OCI-LY7 (cell line): ENCODE measurements around the gene ERGIC2. TPM values are rescaled to one million over a fixed set of nuclear protein-coding genes. Genes with fewer than 3 reads are reported as not detected.
A peak's percentile ranks its signal among the peaks of the same experiment; 100 is the strongest.

Experiments
- Bru-seq: library from RNA; stranded (reverse); fragments of 400-500 nt; gene quantifications from one replicate; lab custom pipeline; 2021; lab: Mats Ljungman, UMichigan
- BruChase-seq, 2 experiments: library from RNA; stranded (reverse); fragments of 400-500 nt; gene quantifications; one replicate each; lab custom pipeline; 2021; lab: Mats Ljungman, UMichigan
- BruUV-seq: library from RNA; stranded (reverse); fragments of 400-500 nt; replicated peaks from 2 replicates; lab custom pipeline; 2021; lab: Mats Ljungman, UMichigan
- CTCF ChIA-PET: fragments of 300-600 bp; sonication (Branson Sonifier 250); formaldehyde crosslinking; loops from one replicate; lab custom pipeline; 2022; ENCODE audit warnings: antibody characterized with exemption; ENCODE audit not compliant: unreplicated experiment; lab: Charles Lee
- POLR2A ChIA-PET: fragments of 300-600 bp; sonication (Branson Sonifier 250); formaldehyde crosslinking; loops from one replicate; lab custom pipeline; 2022; ENCODE audit warnings: antibody characterized with exemption; lab: Charles Lee
- DNase-seq: peaks from one replicate; pipeline ENCODE4 v3.0.0-alpha.2; 2015; ENCODE audit warnings: low spot score
- H2AFZ ChIP-seq: fragments of 200-600 bp; sonication (generic), shearing (Covaris generic); 2 replicates; pipeline ENCODE4 v1.6.1; 2014; ENCODE audit warnings: mild to moderate bottlenecking, antibody characterized with exemption, low read length, moderate library complexity
- H3K27ac ChIP-seq: fragments of 200-600 bp; sonication (generic); 2 replicates; pipeline ENCODE4 v1.5.1; 2014; ENCODE audit warnings: mixed run types, low read depth, mild to moderate bottlenecking, moderate library complexity, low read length, inconsistent platforms; ENCODE audit not compliant: poor library complexity, severe bottlenecking
- H3K36me3 ChIP-seq: fragments of 200-600 bp; sonication (generic); 2 replicates; pipeline ENCODE4 v1.6.1; 2014; ENCODE audit warnings: mild to moderate bottlenecking, antibody characterized with exemption, low read length, moderate library complexity, mixed read lengths; ENCODE audit not compliant: insufficient read depth
- H3K4me1 ChIP-seq: fragments of 200-600 bp; sonication (generic); 2 replicates; pipeline ENCODE4 v1.5.1; 2014; ENCODE audit warnings: mild to moderate bottlenecking, low read length; ENCODE audit not compliant: insufficient read depth, poor library complexity, severe bottlenecking
- H3K4me2 ChIP-seq: fragments of 200-600 bp; sonication (generic); 2 replicates; pipeline ENCODE4 v1.6.1; 2014; ENCODE audit warnings: mild to moderate bottlenecking, low read length
- H3K4me3 ChIP-seq: fragments of 200-600 bp; sonication (generic); 2 replicates; pipeline ENCODE4 v1.5.1; 2014; ENCODE audit warnings: mild to moderate bottlenecking, low read depth, low read length; ENCODE audit not compliant: poor library complexity, severe bottlenecking
- H3K79me2 ChIP-seq: fragments of 200-600 bp; sonication (generic); 2 replicates; pipeline ENCODE4 v1.6.1; 2016; ENCODE audit warnings: low read depth, mild to moderate bottlenecking, low read length, moderate library complexity, mixed read lengths; ENCODE audit not compliant: insufficient read depth
- H3K9me2 ChIP-seq: fragments of 200-600 bp; sonication (generic); 2 replicates; pipeline ENCODE4 v1.6.1; 2016; ENCODE audit warnings: mild to moderate bottlenecking, low read length, mixed read lengths; ENCODE audit not compliant: insufficient read depth
- H3K9me3 ChIP-seq: fragments of 200-600 bp; sonication (generic); 2 replicates; pipeline ENCODE4 v1.6.1; 2014; ENCODE audit warnings: mild to moderate bottlenecking, mixed run types, low read length, mixed read lengths
- H4K20me1 ChIP-seq: fragments of 200-600 bp; sonication (generic); 2 replicates; pipeline ENCODE4 v1.6.1; 2014; ENCODE audit warnings: mild to moderate bottlenecking, antibody characterized with exemption, low read length, moderate library complexity, mixed read lengths; ENCODE audit not compliant: insufficient read depth
- CTCF ChIP-seq: fragments of 200-600 bp; sonication (generic); conservative IDR thresholded peaks from 2 replicates; pipeline ENCODE4 v1.5.1; 2014; ENCODE audit warnings: mild to moderate bottlenecking, antibody characterized with exemption, low read length, moderate library complexity, mixed read lengths
- EZH2phosphoT487 ChIP-seq: fragments of 200-600 bp; sonication (generic); IDR thresholded peaks from 2 replicates; pipeline ENCODE4 v1.6.1; 2018; ENCODE audit warnings: low read depth, borderline replicate concordance, mild to moderate bottlenecking, mixed run types, antibody characterized with exemption, low read length, moderate library complexity, mixed read lengths
- intact Hi-C: fragments of 100-400 bp; cut with micrococcal nuclease; formaldehyde crosslinking; loops from one replicate; pipeline ENCODE4 v1.10.0; 2022; ENCODE audit not compliant: unreplicated experiment
- long read RNA-seq: library from polyadenylated mRNA; stranded (forward); transcript quantifications from one replicate; pipeline ENCODE4 v2.0.0, GENCODE V29; 2022
- total RNA-seq, 2 experiments: library from RNA; depleted of rRNA in 1 of 2; stranded (reverse); fragments of >200 nt in 1 of 2; shearing (Covaris generic) in 1 of 2; gene quantifications; 2 replicates each; pipeline ENCODE4 v1.2.3, GENCODE V29; 2014 to 2022

ERGIC2 gene
- total RNA-seq (2014; rRNA removed; shearing (Covaris generic)) (27.8 and 34.5 TPM in 2 replicates), total RNA-seq (2022) (55.9 and 61.7 TPM in 2 replicates), Bru-seq, nascent RNA (percentile 94 among the genes with signal in this experiment), BruChase-seq, experiment 1, labeled RNA remaining after a 6-hour chase (percentile 67 among the genes with signal in this experiment), BruChase-seq, experiment 2, labeled RNA remaining after a 2-hour chase (percentile 85 among the genes with signal in this experiment)
- long read RNA-seq, full-length matches to known transcripts: 79 of 100 reads
- long read RNA-seq, partial matches to known transcripts: 5 of 100 reads
- long read RNA-seq, other reads (novel, unspliced or antisense): 16 of 100 reads

- peaks cover 18% of the 10 kb centered on the region for H3K9me3 ChIP-seq
- TF ChIP-seq CTCF (no peak), EZH2phosphoT487 (no peak)
- peaks cover 20% of the 10 kb centered on the region; the same call in 1 of the 2 replicates for H4K20me1 ChIP-seq
- H3K27ac ChIP-seq: peak within 1 kb of the TSS; percentile 85
- CTCF ChIA-PET: no interaction called here
- intact Hi-C loops: loop anchor here (5.0 kb wide), 2 partner anchors 46 to 1371 kb away; partner anchors contain the start of gene CAPRIN2
- peaks cover 28% of the 10 kb centered on the region for H3K36me3 ChIP-seq
- POLR2A ChIA-PET: interaction anchor here (0.8 to 1.0 kb wide), 3 partner anchors 32 to 289 kb away, joined by 3 to 4 read pairs (median 3); no protein-coding TSS in a partner anchor
- H3K4me1 ChIP-seq: peaks cover 29% of the 10 kb centered on the region
- DNase-seq: peak; percentile 99
- peak within 1 kb of the TSS; percentile 99 for H2AFZ ChIP-seq
- H3K4me2 ChIP-seq: peak within 1 kb of the TSS; percentile 96
- TSS peak; percentile 70 for BruUV-seq
- no peaks in the 10 kb centered on the region for H3K9me2 ChIP-seq
- H3K79me2 ChIP-seq: peaks cover 49% of the 10 kb centered on the region
- H3K4me3 ChIP-seq: peak within 1 kb of the TSS; percentile 97
These were observed at the start of gene ERGIC2 for GRCh38 chr12:29380536-29381523. ERGIC2 (minus strand) TSS chr12:29381172; CDS start chr12:29371633, 9,539 bp downstream.

- no peaks in the 10 kb centered on the region for H3K36me3 ChIP-seq
- BruUV-seq: no TSS peak
- H3K79me2 ChIP-seq: no peaks in the 10 kb centered on the region
- no peak overlapping the region for H3K4me3 ChIP-seq
- no peaks in the 10 kb centered on the region for H3K9me3 ChIP-seq
- H3K4me1 ChIP-seq: peaks cover 31% of the 10 kb centered on the region
- ChIA-PET CTCF (interaction anchor here (0.6 kb wide), 1 partner anchor 178 kb away, joined by 3 read pairs; no protein-coding TSS in a partner anchor), POLR2A (interaction anchor here (0.6 kb wide), 1 partner anchor 897 kb away, joined by 4 read pairs; no protein-coding TSS in a partner anchor)
- intact Hi-C loops: no loop called here
- no peak overlapping the region for H3K4me2 ChIP-seq
- H2AFZ ChIP-seq: no peak overlapping the region
- TF ChIP-seq CTCF (no peak), EZH2phosphoT487 (no peak)
- no peaks in the 10 kb centered on the region for H4K20me1 ChIP-seq
- no peak overlapping the region for H3K27ac ChIP-seq
- DNase-seq: no peak
- H3K9me2 ChIP-seq: no peaks in the 10 kb centered on the region
These were observed 49.7 kb upstream of the ERGIC2 start for GRCh38 chr12:29430716-29431044.
